ENCODE data around the gene TRABD2B. TPM values are rescaled to one million over a fixed set of nuclear protein-coding genes. Genes with fewer than 3 reads are reported as not detected.
A peak's percentile ranks its signal among the peaks of the same experiment; 100 is the strongest.

The TRABD2B gene
- total and polyA plus RNA-seq, 2 of the 13 experiments (the other 11 are each of a cell fraction or from before 2014, with no cell fraction given), result 0.04 TPM; not detected in 1

GRCh38 chr1:47906009-47906432, 91.2 kb downstream of the TRABD2B start (continued):
- TF ChIP-seq HIC2 (CRISPR knock-in tag; IDR thresholded peaks at IDR 0.05; ENCODE audit: low read depth) (peak; percentile 91), ATF7 (IDR thresholded peaks at IDR 0.05) (no peak), ATF7 (CRISPR knock-in tag; IDR thresholded peaks at IDR 0.05) (no peak), PAF1 (CRISPR knock-in tag; IDR thresholded peaks at IDR 0.05) (no peak), SKIL (CRISPR knock-in tag; IDR thresholded peaks at IDR 0.05; ENCODE audit: borderline replicate concordance) (no peak), CHD4 (IDR thresholded peaks at IDR 0.05; ENCODE audit: borderline replicate concordance, low read length) (no peak), HMG20A (CRISPR knock-in tag; IDR thresholded peaks at IDR 0.05; ENCODE audit: borderline replicate concordance) (peak; percentile 54; the same call in 1 of the 2 replicates), MATR3 (CRISPR knock-in tag; IDR thresholded peaks at IDR 0.05) (no peak), IRF1 (CRISPR knock-in tag; IDR thresholded peaks at IDR 0.05; ENCODE audit: low read depth) (no peak), HDAC2 (CRISPR knock-in tag; IDR thresholded peaks at IDR 0.05) (no peak), FOXA1 (IDR thresholded peaks at IDR 0.05) (no peak), FOXA1 (CRISPR knock-in tag; IDR thresholded peaks at IDR 0.05) (peak; percentile 48), FLYWCH1 (CRISPR knock-in tag; IDR thresholded peaks at IDR 0.05) (no peak), CCAR2 (optimal IDR thresholded peaks at IDR 0.05; ENCODE audit: low read depth, low read length) (no peak), HNRNPK (IDR thresholded peaks at IDR 0.05; ENCODE audit: low read depth, low read length, poor library complexity, severe bottlenecking) (no peak), BHLHE40 (IDR thresholded peaks at IDR 0.05; ENCODE audit: low read length) (no peak; the same call in 1 of the 2 replicates), NONO (IDR thresholded peaks at IDR 0.05) (no peak), NONO (CRISPR knock-in tag; conservative IDR thresholded peaks at IDR 0.05) (no peak), ZNF639 (CRISPR knock-in tag; conservative IDR thresholded peaks at IDR 0.05) (no peak), ZNF414 (CRISPR knock-in tag; IDR thresholded peaks at IDR 0.05) (no peak), CTCF (CRISPR knock-in tag; IDR thresholded peaks at IDR 0.05) (no peak), TCF12 (IDR thresholded peaks at IDR 0.05) (no peak), TCF12 (CRISPR knock-in tag; IDR thresholded peaks at IDR 0.05) (no peak)
